Islet precursor cell (in vitro differentiated cells): Measurements from ENCODE around the gene PDZD4.

Experiments used
- DNase-seq: peaks from one replicate; pipeline ENCODE4 v3.0.0-alpha.2; 2018

The PDZD4 gene

GRCh38 chrX:153867139-153867538 is 36.8 kb upstream of the PDZD4 start:
- no peak for DNase-seq

- DNase-seq, result no peak
Measured at GRCh38 chrX:153866302-153867019, 36.1 kb upstream of the PDZD4 start.

DNA sequence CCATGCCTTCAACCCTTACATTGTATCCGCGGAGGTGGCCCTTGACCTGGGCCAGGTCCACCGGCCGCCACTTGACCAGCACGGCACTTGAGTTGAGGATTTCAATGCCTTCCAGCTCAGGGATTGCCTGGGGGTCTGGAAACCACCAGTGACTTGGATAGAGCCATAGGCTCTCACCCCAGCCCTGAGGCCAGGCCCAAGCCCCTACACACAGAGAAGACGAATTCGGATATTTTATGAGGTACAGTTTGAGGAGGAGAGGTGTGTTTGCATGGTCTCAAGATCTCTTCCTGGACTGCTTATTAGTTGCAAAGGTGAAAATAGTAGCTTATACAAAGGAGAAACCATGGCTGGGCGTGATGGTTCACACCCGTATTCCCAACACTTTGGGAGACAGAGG is 35.3 kb upstream of the PDZD4 start:
- no peak for DNase-seq

DNA sequence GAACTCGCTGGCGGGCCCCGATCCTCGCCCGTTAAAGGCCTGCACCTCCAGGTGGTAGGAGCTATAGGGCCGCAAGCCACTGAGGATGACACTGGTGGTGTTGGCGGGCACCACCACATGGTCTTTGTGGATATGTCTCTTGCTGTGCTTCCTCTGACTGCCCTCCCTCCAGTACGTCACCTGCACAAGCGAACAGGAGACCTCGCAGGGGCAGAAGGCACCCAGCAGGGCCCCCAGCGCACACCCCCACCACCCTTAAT is 34.9 kb upstream of the PDZD4 start:
- DNase-seq, result no peak

GRCh38 chrX:153864561-153865320 is 34.4 kb upstream of the PDZD4 start:
- no peak for DNase-seq

GRCh38 chrX:153864101-153864500 is 33.8 kb upstream of the PDZD4 start:
- no peak for DNase-seq

GRCh38 chrX:153863251-153863991 is 33.1 kb upstream of the PDZD4 start:
- no peak for DNase-seq

DNA sequence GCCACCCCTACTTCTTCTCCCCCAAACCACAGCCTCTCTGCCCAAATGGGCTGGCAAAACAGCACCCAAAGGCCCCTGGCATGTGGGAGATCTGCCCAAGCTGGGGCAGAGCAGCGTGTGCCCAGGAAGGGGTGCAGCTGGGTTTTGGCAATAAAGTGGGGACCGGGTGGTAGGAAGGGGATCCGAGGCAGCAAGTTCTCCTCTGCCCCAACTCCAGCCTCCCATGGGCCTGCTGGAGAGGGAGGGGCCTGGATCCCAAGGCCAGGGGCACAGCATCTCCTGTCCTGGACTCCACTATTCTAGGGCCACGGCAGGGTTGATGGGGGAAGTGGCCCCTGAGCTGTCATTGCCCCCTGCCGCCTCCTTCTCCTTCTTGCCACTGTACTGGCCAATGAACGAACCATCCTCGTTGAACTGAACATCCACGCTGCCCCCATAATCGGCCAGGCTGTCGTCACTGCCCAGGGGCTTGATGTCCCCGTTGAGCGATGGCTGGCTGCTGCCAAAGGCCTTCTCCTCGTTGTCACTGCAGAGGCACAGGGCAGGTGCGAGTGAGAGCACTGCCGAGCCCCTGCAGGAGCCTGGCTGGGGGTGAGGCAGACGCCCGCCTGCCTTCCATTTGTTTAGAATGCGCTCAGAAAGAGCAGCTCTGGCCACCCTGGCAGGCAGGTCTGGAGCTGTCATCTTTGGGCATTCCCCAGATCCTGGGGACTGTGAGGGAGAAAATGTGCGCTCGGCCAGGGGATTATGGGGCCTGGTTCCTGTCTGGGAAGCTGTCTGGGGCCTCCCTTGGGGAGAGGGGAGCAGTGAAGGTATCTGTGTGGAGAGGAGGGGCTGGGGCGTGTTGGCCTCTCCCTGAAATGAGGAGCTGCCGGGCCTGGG is 32.3 kb upstream of the PDZD4 start:
- no peak for DNase-seq

- DNase-seq, result no peak
Measured at GRCh38 chrX:153861733-153862310, 31.5 kb upstream of the PDZD4 start.

DNA sequence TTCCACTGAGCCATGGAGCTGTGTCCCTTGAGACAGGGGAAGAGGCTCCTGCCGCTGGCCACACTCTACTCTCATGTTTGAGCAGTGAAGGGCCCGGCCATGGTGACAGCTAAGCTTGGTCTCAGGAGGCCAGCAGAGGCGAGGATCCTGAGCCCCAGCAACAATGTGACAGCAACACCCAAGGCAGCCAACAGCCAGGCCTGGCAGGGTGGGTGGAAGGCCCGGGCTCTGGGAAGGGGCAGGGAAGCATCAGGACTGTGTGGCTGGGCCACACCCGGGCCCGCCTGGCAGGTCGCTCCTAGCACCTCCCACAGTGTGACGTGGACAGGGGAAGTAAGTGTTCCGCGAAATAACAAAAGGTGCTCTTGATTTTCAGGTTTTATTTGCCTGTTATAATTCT is 30.8 kb upstream of the PDZD4 start:
- no peak for DNase-seq

- DNase-seq, result no peak
Measured at GRCh38 chrX:153857348-153857903, 27.1 kb upstream of the PDZD4 start.

- no peak for DNase-seq
Measured at GRCh38 chrX:153854702-153855101, 24.4 kb upstream of the PDZD4 start.

DNA sequence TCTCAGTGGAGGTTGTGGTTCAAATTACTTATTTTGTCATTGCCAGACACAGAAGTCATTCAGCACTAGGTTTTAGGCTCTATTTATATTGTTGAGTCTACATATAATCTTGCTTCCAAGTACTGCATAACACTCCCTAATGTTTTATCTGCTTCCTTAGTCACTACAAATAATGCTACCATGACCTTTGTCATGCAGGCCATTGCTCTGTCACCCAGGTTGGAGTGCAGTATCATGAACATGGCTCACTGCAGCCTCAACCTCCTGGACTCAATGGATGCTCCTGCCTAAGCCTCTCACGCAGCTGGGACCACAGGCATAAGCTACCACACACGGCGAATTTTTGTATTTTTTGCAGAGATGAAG is 23.5 kb upstream of the PDZD4 start:
- no peak for DNase-seq

GRCh38 chrX:153853180-153853901 is 23.0 kb upstream of the PDZD4 start:
- no peak for DNase-seq

DNA sequence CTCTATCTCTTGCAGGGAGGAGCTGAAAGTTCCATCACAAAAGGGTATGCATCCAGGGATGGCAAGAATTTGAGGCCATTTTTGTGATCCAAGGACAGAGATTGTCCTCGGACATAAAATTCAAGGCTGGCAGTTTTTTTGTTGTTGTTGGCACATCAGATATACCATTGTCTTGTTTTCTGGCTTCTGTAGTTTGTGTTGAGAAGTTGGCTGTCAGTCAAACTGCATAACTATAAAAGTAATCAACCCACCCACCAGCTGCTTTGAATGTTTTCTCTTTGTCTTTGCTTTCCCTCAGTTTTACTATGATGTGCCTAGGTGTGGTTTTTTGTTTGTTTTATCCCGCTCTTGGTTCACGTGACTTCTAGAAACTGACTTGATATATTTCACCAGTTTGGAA is 21.6 kb upstream of the PDZD4 start:
- DNase-seq, result peak; percentile 4

- no peak for DNase-seq
Measured at GRCh38 chrX:153848325-153848724, 18.0 kb upstream of the PDZD4 start.

DNA sequence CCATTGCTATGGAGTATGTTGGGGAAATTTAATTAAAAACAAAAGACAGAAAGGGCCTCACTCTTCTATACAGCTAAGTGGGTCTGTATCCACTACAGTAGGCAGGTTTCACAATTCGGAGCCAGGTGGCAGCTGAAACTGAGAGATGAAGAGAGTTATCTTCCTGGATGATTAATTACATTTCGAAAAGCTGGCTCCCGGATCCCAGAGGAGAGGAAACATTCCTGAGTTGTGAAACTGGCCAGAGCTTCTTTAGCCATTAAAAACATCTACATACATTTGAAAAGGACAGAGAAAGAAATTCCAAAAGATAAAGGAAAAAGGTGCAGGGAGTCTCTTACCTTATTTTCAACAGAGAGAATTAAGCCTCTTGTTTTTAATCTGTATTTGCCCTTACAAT is 15.5 kb upstream of the PDZD4 start:
- DNase-seq, result no peak

DNA sequence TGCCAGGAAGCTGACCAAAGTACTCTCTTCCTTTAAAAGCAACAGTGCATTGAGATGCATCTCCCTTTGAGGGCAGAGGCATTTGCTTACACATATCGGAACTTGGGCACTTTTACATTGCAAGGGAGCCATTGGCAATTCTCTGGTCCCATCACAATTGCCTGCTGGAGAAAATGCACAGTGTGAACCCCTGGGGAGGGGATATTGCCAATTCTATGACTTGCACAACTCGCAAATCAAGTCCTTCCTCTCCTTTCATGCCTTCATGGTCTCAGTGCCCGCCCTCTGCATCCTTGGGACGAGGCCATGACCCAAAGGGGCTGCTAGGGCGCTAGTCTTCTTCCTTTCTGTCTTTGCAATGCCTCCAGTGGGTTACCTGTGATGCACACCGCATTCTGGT is 14.9 kb upstream of the PDZD4 start:
- no peak for DNase-seq

GRCh38 chrX:153844509-153845082 is 14.3 kb upstream of the PDZD4 start:
- DNase-seq, result no peak

GRCh38 chrX:153836921-153837320 is 6.6 kb upstream of the PDZD4 start:
- DNase-seq, result no peak

DNA sequence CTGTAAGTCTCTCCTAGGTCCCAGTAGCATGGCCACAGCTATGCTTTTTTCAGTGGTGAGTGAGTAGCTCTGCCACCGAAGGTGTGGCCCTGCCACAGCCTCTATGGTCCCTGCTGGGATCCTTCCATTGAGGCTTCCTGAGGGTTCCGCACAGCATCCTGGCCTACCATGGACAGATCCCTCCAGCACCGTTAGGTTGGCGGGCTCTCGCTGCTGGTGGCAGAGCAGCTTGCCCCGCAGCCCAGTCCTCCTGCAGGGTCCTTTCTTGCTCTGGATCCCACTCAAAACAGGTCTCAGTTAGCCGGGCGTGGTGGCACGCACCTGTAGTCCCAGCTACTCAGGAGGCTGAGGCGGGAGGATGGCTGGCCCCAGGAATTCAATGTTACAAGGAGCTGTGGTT is 2.4 kb upstream of the PDZD4 start:
- DNase-seq, result peak; percentile 56
